Neural progenitor cell (in vitro differentiated cells): ENCODE results near the gene TUBB6.

Source experiments
- EZH2 ChIP-seq: fragments of 200-600 bp; sonication (generic); IDR thresholded peaks from 2 replicates; pipeline ENCODE4 v1.6.1; 2017; ENCODE audit warnings: antibody characterized with exemption, mild to moderate bottlenecking, moderate library complexity
- TF ChIP-seq, protein P1 (sequence below): fragments of 200-600 bp; sonication (generic); IDR thresholded peaks from 2 replicates; pipeline ENCODE4 v1.5.1; 2017; ENCODE audit warnings: antibody characterized with exemption, mild to moderate bottlenecking

DNA sequence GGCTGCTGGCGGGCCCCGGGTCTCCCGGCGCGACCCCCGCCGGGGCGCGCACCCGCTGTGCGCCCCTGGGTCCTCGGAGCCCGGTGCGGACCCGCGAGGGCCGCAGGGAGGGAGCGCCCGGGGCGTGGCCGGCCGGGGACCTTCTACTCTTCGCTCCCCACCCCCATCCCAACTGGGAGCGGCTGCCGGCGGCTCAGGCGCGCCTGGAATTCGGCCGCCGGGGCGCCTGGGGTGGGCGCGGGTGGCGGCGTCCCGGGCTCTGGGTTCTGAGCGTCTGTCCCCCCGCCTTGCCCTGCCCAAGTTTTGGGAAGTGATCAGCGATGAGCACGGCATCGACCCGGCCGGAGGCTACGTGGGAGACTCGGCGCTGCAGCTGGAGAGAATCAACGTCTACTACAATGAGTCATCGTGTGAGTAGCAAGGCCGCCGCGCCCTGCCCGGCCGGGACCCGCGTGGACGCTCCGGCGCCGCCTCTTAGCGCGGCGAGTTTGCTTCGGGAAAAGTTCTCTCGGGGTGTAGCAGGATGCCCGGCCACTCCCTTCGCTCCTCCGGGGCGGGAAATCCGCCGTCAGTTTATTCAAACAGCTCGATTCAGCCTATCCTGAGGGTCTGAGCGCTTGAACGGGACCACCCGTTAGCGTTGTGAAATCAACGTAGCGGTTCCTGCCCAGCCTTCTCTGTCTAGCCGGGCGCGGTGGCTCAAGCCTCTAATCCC, 502 bp downstream of the TUBB6 start:
- TF ChIP-seq, protein P1, sequence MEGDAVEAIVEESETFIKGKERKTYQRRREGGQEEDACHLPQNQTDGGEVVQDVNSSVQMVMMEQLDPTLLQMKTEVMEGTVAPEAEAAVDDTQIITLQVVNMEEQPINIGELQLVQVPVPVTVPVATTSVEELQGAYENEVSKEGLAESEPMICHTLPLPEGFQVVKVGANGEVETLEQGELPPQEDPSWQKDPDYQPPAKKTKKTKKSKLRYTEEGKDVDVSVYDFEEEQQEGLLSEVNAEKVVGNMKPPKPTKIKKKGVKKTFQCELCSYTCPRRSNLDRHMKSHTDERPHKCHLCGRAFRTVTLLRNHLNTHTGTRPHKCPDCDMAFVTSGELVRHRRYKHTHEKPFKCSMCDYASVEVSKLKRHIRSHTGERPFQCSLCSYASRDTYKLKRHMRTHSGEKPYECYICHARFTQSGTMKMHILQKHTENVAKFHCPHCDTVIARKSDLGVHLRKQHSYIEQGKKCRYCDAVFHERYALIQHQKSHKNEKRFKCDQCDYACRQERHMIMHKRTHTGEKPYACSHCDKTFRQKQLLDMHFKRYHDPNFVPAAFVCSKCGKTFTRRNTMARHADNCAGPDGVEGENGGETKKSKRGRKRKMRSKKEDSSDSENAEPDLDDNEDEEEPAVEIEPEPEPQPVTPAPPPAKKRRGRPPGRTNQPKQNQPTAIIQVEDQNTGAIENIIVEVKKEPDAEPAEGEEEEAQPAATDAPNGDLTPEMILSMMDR: no peak
- TF ChIP-seq EZH2: no peak
